Activated CD4-positive, alpha-beta T cell treated with anti-CD3 and anti-CD28 coated beads, Interleukin-2, amount 10 ng/mL, durations not matched to agents 24 days and 14 days (primary cell): ENCODE results near the gene HS6ST2. TPM values are rescaled to one million over a fixed set of nuclear protein-coding genes. Genes with fewer than 3 reads are reported as not detected.

ENCODE experiments used
- DNase-seq: peaks from one replicate; pipeline ENCODE4 v3.0.0; 2022
- H3K27ac Mint-ChIP-seq: one replicate; pipeline ENCODE4 v1.8.0; 2022; ENCODE audit warnings: mild to moderate bottlenecking, mixed read lengths
- H3K27me3 Mint-ChIP-seq: one replicate; pipeline ENCODE4 v1.8.0; 2022; ENCODE audit warnings: mixed read lengths
- H3K36me3 Mint-ChIP-seq: one replicate; pipeline ENCODE4 v1.8.0; 2022; ENCODE audit warnings: low read depth, mild to moderate bottlenecking, mixed read lengths
- H3K4me1 Mint-ChIP-seq: one replicate; pipeline ENCODE4 v1.8.0; 2021; ENCODE audit warnings: mixed read lengths
- H3K4me3 Mint-ChIP-seq: one replicate; pipeline ENCODE4 v1.8.0; 2022; ENCODE audit warnings: mild to moderate bottlenecking, moderate library complexity, mixed read lengths
- H3K9me3 Mint-ChIP-seq: one replicate; pipeline ENCODE4 v1.8.0; 2021; ENCODE audit warnings: mixed read lengths
- intact Hi-C: fragments of 100-400 bp; cut with micrococcal nuclease; formaldehyde crosslinking; loops from one replicate; pipeline ENCODE4 v1.15.1; 2023
- total RNA-seq: library from RNA; stranded (reverse); gene quantifications from 2 replicates; pipeline ENCODE4 v1.2.3, GENCODE V29; 2022

The HS6ST2 gene
- total RNA-seq, 1 donor from 2014 or later = 1.2 TPM

GRCh38 chrX:132623942-132624341 lies 334.5 kb downstream of the HS6ST2 start:
- intact Hi-C loops = loop anchor here (2.0 to 5.0 kb wide), 4 partner anchors 142 to 797 kb away; partner anchors contain the start of gene RAP2C
- H3K27ac Mint-ChIP-seq = no peak overlapping the region

GRCh38 chrX:132623300-132623699 lies 335.1 kb downstream of the HS6ST2 start:
- H3K27ac Mint-ChIP-seq = no peak overlapping the region
- intact Hi-C loops = loop anchor here (2.0 to 5.0 kb wide), 4 partner anchors 141 to 796 kb away; partner anchors contain the start of gene RAP2C
- H3K4me1 Mint-ChIP-seq = peaks cover 5% of the 10 kb centered on the region
- H3K27me3 Mint-ChIP-seq = no peaks in the 10 kb centered on the region
- DNase-seq = no peak
- H3K4me3 Mint-ChIP-seq = no peak overlapping the region
- no peaks in the 10 kb centered on the region for H3K9me3 Mint-ChIP-seq
- no peaks in the 10 kb centered on the region for H3K36me3 Mint-ChIP-seq

More at GRCh38 chrX:132623942-132624341, 334.5 kb downstream of the HS6ST2 start:
- Mint-ChIP-seq H3K36me3 (no peaks in the 10 kb centered on the region), H3K27me3 (no peaks in the 10 kb centered on the region), H3K9me3 (no peaks in the 10 kb centered on the region), H3K4me1 (peaks cover 5% of the 10 kb centered on the region), H3K4me3 (no peak overlapping the region)
- DNase-seq = no peak

- Mint-ChIP-seq H3K27me3 (no peaks in the 10 kb centered on the region), H3K4me1 (peaks cover 5% of the 10 kb centered on the region), H3K9me3 (no peaks in the 10 kb centered on the region), H3K4me3 (no peak overlapping the region), H3K36me3 (no peaks in the 10 kb centered on the region), H3K27ac (peak overlapping the region; percentile 66)
- peak; percentile 62 for DNase-seq
- intact Hi-C loops = loop anchor here (2.0 to 5.0 kb wide), 4 partner anchors 140 to 795 kb away; partner anchors contain the start of gene RAP2C
Observed at GRCh38 chrX:132622130-132622529, 336.3 kb downstream of the HS6ST2 start.

GRCh38 chrX:132618810-132619209 lies 339.6 kb downstream of the HS6ST2 start:
- H3K4me1 Mint-ChIP-seq = peaks cover 2% of the 10 kb centered on the region
- no peaks in the 10 kb centered on the region for H3K27me3 Mint-ChIP-seq
- no peaks in the 10 kb centered on the region for H3K36me3 Mint-ChIP-seq
- H3K9me3 Mint-ChIP-seq = no peaks in the 10 kb centered on the region
- H3K27ac Mint-ChIP-seq = no peak overlapping the region
- no peak for DNase-seq
- H3K4me3 Mint-ChIP-seq = no peak overlapping the region
- intact Hi-C loops = loop anchor here (10.0 kb wide), 1 partner anchor 524 kb away; no protein-coding TSS in a partner anchor

- H3K4me1 Mint-ChIP-seq = no peaks in the 10 kb centered on the region
- no peak overlapping the region for H3K4me3 Mint-ChIP-seq
- H3K27ac Mint-ChIP-seq = no peak overlapping the region
- H3K36me3 Mint-ChIP-seq = no peaks in the 10 kb centered on the region
- intact Hi-C loops = loop anchor here (10.0 kb wide), 1 partner anchor 521 kb away; no protein-coding TSS in a partner anchor
- no peaks in the 10 kb centered on the region for H3K9me3 Mint-ChIP-seq
- no peaks in the 10 kb centered on the region for H3K27me3 Mint-ChIP-seq
- peak; percentile 78 for DNase-seq
Observed at GRCh38 chrX:132615391-132616131, 342.9 kb downstream of the HS6ST2 start.

- H3K4me3 Mint-ChIP-seq = no peak overlapping the region
- no peaks in the 10 kb centered on the region for H3K9me3 Mint-ChIP-seq
- H3K4me1 Mint-ChIP-seq = no peaks in the 10 kb centered on the region
- H3K36me3 Mint-ChIP-seq = no peaks in the 10 kb centered on the region
- no peak overlapping the region for H3K27ac Mint-ChIP-seq
- intact Hi-C loops = loop anchor here (5.0 to 10.0 kb wide), 2 partner anchors 387 to 519 kb away; no protein-coding TSS in a partner anchor
- no peaks in the 10 kb centered on the region for H3K27me3 Mint-ChIP-seq
- DNase-seq = no peak
Observed at GRCh38 chrX:132614297-132614696, 344.1 kb downstream of the HS6ST2 start.

GRCh38 chrX:132613801-132614200 lies 344.6 kb downstream of the HS6ST2 start:
- no peaks in the 10 kb centered on the region for H3K9me3 Mint-ChIP-seq
- intact Hi-C loops = loop anchor here (2.0 to 10.0 kb wide), 3 partner anchors 321 to 519 kb away; no protein-coding TSS in a partner anchor
- H3K27me3 Mint-ChIP-seq = peaks cover 2% of the 10 kb centered on the region

GRCh38 chrX:132612821-132613564 lies 345.4 kb downstream of the HS6ST2 start:
- Mint-ChIP-seq H3K9me3 (no peaks in the 10 kb centered on the region), H3K4me3 (no peak overlapping the region), H3K27ac (no peak overlapping the region), H3K4me1 (no peaks in the 10 kb centered on the region), H3K27me3 (peaks cover 4% of the 10 kb centered on the region), H3K36me3 (no peaks in the 10 kb centered on the region)
- intact Hi-C loops = loop anchor here (2.0 to 10.0 kb wide), 3 partner anchors 320 to 518 kb away; no protein-coding TSS in a partner anchor
- DNase-seq = peak; percentile 78

More at GRCh38 chrX:132613801-132614200, 344.6 kb downstream of the HS6ST2 start:
- Mint-ChIP-seq H3K27ac (no peak overlapping the region), H3K36me3 (no peaks in the 10 kb centered on the region), H3K4me1 (no peaks in the 10 kb centered on the region), H3K4me3 (no peak overlapping the region)
- no peak for DNase-seq

- Mint-ChIP-seq H3K27me3 (peaks cover 4% of the 10 kb centered on the region), H3K27ac (no peak overlapping the region), H3K36me3 (no peaks in the 10 kb centered on the region), H3K4me3 (no peak overlapping the region), H3K4me1 (no peaks in the 10 kb centered on the region), H3K9me3 (no peaks in the 10 kb centered on the region)
- DNase-seq = no peak
- intact Hi-C loops = loop anchor here (5.0 to 10.0 kb wide), 2 partner anchors 383 to 516 kb away; no protein-coding TSS in a partner anchor
Observed at GRCh38 chrX:132610536-132610935, 347.9 kb downstream of the HS6ST2 start.

GRCh38 chrX:132609362-132609848 lies 349.0 kb downstream of the HS6ST2 start:
- Mint-ChIP-seq H3K4me1 (no peaks in the 10 kb centered on the region), H3K4me3 (no peak overlapping the region), H3K36me3 (no peaks in the 10 kb centered on the region), H3K9me3 (no peaks in the 10 kb centered on the region), H3K27ac (no peak overlapping the region), H3K27me3 (peaks cover 4% of the 10 kb centered on the region)
- intact Hi-C loops = no loop called here
- DNase-seq = no peak

- Mint-ChIP-seq H3K4me1 (no peaks in the 10 kb centered on the region), H3K36me3 (no peaks in the 10 kb centered on the region), H3K27ac (no peak overlapping the region), H3K27me3 (peaks cover 2% of the 10 kb centered on the region), H3K9me3 (no peaks in the 10 kb centered on the region), H3K4me3 (no peak overlapping the region)
- intact Hi-C loops = no loop called here
- DNase-seq = no peak
Observed at GRCh38 chrX:132603700-132604286, 354.6 kb downstream of the HS6ST2 start.

- Mint-ChIP-seq H3K4me1 (no peaks in the 10 kb centered on the region), H3K4me3 (no peak overlapping the region), H3K27me3 (no peaks in the 10 kb centered on the region), H3K27ac (no peak overlapping the region), H3K9me3 (no peaks in the 10 kb centered on the region), H3K36me3 (no peaks in the 10 kb centered on the region)
- no peak for DNase-seq
- intact Hi-C loops = no loop called here
Observed at GRCh38 chrX:132602701-132603100, 355.7 kb downstream of the HS6ST2 start.

GRCh38 chrX:132594999-132595398 lies 363.4 kb downstream of the HS6ST2 start:
- H3K27ac Mint-ChIP-seq = no peak overlapping the region
- H3K4me3 Mint-ChIP-seq = no peak overlapping the region
- intact Hi-C loops = no loop called here
- no peaks in the 10 kb centered on the region for H3K36me3 Mint-ChIP-seq
- H3K9me3 Mint-ChIP-seq = no peaks in the 10 kb centered on the region
- no peaks in the 10 kb centered on the region for H3K27me3 Mint-ChIP-seq
- no peaks in the 10 kb centered on the region for H3K4me1 Mint-ChIP-seq
- no peak for DNase-seq
